NCI-H2107 treated with DMSO at 0.1 percent for 48 hours (cell line): ENCODE measurements around the gene B3GLCT.
A peak's percentile ranks its signal among the peaks of the same experiment; 100 is the strongest.

Experiments
- DNase-seq: peaks from one replicate; lab custom pipeline; 2025; ENCODE audit not compliant: unreplicated experiment; lab: John Stamatoyannopoulos, UW

B3GLCT gene

DNA sequence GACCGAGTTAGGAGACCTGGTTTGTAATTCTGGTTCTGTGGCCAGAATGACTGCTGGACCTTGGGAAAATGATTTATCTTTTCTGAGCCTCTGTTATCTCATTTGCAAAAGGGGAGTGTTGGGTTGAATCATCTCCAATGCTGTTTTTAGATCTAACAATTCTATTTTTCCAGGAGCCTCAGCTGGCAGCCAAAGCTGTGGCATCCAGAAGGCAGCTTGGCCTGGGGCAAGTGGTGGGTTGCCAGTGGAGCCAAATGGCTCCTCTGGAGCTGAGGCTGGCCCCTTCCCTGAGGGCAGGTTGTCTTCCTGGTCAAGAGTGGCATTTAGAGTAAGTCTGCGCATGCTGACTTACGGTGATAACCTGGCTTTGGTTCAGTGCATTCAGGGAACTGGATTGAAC is 21.3 kb downstream of the B3GLCT start:
- DNase-seq, result no peak

DNA sequence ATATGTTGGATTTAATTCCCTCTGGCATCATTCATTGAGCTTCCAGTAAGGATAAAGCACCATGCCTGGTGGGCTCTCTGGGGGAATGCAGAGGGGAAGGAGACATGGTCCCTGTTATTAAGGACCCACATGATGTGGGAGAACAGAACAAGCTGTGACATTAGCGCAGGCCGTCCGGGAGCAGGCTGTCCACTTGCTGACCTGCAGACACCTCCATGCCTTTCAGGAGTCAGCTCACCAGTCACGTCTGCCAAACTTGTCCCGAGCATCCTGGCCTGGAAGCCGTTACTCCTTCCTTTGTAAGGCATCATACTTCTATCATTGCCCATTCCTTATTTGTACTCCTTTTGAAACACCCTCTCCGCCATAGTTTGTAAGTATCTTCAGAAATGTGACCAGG is 23.4 kb downstream of the B3GLCT start:
- no peak for DNase-seq

DNA sequence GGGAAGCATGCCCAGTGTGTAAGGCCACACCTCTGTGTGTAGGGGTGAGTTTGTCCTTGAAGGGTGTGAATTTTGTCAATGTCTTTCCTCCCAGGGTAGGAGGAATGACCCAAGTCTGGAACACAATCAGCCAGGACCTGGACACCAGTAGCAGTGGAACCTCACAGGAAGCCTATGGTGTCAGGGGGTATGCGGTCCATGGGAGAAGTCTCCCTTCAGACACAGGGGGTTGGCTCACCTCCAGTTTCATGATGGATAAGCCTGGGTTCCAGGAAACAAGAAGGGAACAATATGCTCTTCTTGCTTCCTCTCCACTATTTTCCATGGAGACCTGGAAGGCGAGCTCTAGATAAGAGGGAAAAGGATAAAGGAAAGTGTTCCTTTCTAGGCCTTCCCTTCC is 23.9 kb downstream of the B3GLCT start:
- DNase-seq, result no peak

DNA sequence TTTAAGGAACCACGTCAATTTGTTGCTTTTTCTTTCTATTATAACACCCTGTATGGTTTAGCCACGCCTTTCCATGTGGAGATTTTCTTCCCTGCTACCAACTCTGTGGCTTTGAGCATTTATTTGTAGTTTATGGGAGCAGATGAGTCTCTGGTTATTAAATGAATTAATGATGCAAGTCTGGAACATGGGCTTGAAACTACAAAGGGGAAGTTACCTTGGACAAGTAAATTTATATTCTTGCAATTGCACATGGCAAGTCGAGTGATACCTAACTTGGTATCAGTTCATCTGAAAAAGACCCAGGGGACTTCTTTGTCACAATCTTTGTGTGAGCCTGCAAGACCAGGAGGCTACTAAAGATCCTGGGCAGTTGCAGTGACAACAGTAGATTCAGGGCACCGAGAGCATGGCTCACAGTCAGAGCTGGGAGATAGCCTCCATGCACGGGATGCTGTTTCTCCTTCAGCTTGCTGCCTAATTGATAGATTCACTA is 24.4 kb downstream of the B3GLCT start:
- no peak for DNase-seq

DNA sequence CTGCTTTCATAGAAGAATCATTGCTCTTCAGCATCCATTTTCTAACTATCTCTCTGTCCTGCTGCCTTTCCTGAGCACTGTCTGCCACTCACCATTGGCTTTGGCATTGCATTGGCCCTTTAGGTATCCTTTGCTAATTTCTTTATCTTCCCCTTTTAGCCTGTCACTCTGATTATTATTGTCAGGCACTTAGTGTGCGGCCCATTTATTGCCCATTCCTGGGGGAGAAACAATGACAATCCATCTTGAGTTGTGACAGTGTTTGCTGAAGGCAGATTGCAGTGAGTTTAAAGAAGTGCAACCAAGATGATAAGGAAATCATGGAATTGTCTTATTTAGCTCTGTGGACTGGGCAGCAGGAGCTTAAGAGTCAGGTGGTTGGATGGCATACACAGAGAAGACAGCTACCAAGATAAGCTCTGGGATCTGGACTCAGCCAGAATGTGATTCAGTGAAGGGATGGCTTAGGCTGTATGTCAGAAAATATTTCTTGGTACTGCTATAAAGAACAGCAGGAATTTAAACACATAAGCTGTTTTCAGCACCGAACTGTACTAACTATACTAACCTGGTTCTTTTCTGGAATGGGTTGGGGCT is 25.3 kb downstream of the B3GLCT start:
- DNase-seq, result no peak

DNA sequence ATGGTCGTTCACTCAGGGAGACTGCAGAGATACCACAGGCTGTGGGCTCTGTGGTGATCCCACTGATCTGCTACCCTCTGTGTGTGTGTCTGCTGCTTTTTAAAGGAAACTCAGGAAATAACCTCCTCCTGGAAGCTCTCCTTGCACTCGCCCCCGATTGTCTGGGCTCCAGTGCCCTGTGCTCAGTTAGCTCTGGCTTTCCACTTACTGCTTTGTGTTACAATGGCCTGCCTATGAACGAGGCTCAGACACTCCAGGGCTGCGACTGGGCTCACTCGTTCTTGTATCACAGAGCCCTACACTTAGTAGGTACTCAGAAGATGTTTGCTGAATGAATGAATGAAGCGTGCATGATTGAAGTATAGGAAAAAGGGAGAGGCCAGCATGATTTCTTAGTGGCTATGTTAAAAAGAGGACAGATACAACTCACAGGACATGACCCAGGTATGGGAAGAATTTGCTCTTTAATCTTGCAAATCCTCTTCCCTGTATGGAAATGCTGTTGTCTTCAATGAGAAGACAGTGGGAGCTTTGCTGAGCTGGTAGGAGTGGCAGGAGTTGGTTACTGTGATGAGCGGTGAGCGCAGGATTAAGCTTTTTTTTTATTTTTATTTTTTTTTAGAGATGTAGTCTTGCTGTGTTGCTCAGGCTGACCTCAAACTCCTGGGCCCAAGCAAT is 26.4 kb downstream of the B3GLCT start:
- DNase-seq, result no peak

DNA sequence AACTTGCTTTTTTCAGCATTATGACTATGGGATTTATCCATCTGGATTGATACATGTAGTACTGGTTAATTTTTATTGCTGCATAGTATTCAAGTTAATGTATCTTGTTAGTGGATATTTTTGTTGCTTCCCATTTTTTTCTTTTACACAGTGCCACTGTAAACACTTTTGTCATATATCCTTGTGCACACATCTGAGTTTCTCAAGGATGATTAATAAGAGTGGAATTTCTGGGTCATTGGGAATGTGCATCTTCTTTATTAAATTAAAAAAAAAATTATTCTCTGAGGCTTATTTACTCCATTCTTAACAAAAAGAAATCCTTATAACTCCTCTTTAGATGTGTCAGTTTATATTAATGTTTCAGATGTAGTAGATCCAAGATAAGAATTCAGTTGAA is 27.3 kb downstream of the B3GLCT start:
- no peak for DNase-seq

DNA sequence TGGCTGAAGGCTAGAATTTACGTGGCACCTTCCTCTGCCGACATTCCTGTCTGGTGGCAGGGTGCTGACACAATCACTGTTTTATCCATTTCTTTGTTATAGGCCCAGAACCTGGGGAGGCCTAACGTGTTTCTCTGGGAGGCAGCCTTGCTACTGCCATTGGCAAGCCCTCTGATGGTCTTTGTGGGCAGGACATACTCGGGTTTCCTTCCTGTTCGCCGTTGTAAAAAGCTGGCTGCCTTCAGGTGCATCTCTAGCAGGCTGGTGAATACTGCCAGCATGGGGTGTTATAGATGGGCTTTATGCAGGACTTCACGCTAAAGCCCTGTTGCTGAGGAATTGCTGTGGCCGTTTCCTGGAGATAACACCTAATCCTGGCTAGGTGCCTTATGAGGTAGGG is 28.1 kb downstream of the B3GLCT start:
- DNase-seq, result no peak

DNA sequence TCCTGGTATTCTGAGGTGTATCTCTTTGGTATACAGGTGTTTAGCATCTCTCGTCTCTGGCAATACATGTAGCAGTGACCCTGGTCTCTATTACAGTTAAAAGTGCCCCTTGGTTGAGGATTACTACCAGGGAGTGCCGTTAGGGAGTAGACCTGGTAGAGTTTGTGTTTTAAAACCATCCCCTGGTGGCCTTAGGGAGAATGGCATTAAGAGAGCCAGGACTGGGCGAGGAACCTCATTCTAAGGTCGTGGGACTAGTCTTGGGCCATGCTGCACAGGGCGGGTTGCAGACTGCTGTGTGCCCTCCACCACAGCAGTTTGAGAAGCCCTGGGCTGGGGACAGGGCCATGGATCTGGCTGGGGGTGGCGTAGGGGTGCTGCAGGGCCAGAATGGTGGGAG is 35.0 kb downstream of the B3GLCT start:
- no peak for DNase-seq

DNA sequence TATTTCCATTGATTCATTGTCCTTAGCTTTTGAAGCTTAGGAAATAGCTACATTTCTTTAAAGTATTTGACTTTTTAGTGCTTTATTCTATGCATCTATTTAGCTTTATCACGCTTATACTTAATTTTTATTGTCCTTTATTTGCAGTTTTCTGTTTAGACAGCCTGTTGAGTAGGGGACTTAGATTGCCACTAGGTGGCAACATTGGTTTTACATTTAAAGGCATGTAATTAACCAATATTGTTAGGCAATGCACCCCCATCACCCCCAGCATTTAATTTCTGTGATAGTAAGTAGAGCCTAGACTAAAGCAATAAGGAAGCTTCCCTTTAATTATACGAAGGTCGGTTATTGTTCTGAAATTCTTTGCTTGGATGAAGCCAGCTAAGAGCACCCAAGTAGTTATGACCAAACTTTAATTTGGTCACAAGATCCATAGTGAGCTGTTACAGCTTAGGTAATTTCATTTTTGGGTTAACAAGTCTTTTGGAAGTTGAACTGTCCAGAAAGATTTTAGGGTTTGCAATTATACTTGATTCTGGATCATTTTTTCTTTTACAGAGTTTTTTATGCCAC is 36.5 kb downstream of the B3GLCT start:
- peak; percentile 13 for DNase-seq

DNA sequence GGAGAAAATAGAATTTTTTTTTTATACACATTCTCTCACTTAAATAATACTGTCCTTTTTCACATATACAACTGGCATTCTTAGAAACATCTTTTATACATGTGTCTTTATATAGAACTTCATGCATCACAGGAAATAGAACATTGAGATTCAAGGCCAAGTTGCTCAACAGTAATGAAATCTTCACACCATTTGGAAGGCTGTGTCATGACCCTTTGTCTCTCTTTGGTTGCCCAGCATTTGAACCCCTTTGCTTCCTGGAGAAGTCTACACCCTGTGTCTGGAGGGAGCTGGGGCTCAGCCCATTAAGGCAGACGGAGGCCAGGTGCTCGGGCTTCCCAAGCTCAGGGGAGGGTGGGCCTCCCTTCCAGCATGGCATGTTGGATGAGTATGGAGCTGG is 41.1 kb downstream of the B3GLCT start:
- DNase-seq, result no peak

DNA sequence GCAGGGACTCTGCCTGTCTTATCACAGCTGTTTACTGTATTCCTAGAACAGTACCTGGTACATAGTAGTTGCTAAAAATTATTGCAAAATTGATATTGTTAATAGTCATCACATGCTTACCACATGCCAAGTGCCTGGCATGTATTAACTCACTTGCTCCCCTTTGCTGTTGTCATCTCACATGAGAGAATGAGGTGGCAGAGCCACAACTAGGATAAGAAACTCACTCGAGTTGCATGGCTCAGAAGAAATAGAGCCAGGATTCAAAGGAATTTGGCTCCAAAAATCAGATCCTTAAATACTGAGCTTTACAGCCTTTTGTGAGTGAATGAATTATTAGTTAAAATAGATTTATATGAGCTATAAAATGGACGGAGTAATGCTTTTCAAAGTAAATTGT is 42.6 kb downstream of the B3GLCT start:
- no peak for DNase-seq

DNA sequence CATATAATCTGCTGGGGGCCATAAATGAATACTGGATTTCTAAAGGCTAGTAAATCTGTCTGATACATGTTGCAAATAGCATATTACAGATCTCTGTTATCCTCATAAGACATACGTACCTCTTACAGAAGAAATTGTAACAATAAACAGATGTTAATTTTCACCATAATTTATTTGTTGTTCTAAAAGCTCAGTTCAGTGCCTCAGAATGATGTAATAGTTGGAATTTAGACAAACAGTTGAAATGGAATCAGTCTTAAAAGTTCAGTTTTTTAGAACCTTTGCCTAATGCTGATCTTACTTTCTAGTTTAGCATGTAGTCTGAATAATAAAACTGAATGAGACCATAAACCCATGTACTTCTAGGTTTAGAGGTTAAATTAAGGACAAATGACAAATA is 43.1 kb downstream of the B3GLCT start:
- no peak for DNase-seq

DNA sequence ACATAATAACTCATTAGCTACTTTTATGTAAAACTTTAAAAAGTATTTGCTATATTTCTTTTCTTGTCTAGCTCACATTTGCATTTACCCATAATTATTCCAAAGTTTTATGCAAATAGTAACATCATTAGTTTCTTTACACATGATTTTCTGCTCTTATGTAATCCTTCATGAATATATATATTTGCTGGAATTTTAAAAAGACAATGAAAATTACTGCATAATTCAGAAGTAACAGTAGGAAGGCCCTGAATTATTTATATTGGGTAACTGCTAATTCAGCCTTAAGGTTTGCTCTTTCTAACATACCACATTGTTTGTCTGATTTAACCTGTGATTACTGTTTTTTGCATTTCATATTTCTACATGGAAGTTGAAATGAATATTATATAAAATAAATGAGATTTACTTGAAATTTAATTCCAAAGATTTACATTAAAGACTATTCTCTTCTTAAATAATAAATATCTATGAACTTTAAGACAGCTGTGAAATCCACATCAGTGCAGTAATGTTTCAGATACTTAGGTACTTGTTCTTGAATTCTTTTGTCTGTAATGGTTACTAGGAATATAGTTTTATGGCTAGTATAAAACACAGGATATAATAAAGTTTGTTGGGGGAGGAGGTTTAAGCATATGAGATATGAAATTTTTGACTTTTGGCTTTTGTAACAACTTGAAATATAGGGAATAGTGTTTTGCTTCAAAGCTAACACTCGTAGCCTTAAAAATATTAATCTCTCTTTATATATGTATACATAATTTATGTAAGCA is 46.0 kb downstream of the B3GLCT start:
- DNase-seq, result no peak

DNA sequence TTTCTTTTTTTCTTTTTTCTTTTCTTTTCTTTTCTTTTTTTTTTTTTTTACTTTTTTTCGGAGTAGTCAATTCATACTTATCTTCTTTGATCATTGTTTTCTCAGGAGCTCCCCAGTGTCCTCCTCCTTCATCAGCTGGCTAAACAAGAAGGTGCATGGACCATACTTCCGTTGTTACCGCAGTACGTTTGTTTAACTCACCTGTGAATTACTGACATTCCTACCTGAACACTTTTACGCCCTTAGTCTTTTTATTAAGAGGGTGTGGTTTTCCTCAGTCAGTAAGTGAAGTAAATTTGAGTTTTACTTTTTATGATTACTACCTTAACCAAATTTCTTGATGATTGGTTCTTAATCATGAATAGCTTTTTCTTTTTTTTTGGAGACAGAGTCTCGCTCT is 47.1 kb downstream of the B3GLCT start:
- DNase-seq, result no peak

DNA sequence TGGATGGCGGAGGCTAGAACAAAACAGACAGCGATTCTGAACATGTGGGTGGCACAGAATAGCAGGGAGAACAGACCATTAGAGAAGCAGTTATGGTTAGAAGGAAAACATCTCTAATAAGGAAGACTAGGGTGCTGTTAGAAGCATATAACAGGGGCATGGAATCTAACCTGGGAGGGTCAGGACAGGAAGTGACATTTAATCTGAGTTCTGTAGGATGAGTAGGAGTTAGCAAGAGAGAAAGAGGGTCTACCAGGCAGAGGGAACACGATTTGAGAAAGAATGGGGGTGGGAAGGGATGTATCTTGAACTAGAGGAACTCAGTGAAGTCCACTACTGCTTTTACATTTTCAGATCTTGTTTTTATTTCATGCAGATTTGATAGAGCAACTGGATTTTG is 48.6 kb downstream of the B3GLCT start:
- DNase-seq, result no peak

DNA sequence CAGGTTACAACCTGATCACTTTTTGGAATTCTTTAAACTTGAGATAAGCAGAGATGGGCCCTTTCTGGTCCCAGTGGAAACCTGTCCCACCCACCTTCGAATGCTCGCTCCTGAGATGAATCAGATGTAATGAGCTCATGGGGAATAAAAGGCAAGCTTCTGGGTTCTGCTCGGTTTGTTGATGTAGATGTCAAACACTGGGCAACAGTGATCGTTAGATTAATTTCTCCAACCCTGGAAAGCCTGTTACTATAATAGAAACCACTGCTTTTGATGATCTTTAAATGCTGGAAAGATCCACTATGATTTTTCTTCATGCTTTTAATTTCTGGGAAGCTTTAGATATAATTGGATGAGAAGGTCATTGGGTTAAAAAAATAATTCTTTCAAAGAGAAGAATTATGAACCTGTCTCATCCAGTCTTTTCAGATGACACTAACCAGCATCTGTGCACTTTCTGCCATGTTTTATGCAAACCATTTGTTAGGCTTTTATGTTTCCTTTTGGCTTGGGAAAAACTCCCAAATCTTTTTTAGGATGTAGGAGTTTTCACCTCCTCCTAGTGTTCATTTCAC is 49.3 kb downstream of the B3GLCT start:
- no peak for DNase-seq

DNA sequence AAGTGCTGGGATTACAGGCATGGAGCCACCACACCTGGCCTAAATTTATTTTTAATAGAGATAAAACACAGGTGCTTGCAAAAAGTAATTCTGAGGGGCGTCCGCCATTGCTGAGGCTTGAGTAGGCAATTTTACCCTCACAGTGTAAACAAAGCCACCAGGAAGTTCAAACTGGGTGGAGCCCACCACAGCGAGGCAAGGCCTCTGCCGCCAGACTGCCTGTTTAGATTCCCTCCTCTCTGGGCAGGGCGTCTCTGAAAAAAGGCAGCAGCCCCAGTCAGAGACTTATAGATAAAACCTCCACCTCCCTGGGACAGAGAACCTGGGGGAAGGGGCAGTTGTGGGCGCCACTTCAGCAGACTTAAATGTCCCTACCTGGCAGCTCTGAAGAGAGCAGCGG is 50.7 kb downstream of the B3GLCT start:
- no peak for DNase-seq

DNA sequence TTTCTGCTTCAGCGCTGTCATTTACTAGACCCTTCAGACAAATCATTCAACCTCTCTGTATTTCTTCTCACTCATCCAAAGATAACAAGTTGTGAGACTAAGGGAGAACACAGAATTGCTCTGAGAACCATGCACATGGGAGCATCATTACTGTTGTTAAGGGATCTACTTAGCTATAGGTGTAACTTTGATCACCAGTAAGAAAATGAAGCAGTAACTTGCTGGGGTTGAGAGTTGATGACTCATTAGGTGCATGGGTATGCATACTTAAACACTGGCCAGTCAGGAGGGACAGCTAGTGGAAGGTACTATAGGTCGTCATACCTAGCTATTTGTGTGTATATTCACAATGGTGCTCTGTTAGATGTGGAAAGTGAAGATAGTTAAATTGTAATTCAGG is 61.5 kb downstream of the B3GLCT start:
- no peak for DNase-seq

DNA sequence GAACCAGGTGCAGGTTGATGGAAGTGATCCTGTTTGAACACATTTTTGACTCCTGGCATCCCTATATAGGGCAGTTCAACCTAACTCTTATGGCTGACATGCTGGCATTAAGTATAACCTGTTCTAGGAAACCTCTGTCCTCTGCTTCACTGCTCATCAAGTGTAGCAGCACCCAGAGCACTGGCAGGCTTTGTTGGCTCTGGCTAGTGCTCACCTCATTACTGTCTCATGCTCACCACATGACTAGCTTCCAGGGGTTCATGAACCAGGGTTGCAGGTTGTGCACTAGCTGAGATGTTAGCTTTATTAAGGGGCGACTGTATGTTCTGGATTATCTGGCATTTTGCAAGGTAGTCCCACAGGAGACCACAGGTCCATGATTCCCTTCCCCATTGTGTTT is 63.6 kb downstream of the B3GLCT start:
- no peak for DNase-seq

DNA sequence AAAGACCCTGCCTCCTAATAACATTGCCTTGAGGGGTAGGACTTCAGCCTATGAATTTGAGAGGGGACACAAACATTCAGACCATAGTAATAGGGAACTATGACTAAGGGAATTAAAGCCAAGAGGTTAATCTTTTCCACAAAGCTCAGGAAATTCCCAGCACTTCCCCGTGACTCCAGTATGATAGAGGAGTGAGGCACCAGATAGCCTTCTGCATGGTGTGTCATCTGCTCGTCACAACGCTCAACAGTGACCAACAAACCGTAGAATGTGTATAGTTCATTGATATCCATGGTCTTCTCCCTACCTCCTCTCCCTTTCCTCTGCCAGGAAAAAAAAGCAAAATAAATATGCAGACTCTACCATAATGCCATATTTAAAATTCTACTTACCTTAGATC is 64.4 kb downstream of the B3GLCT start:
- no peak for DNase-seq
